GM19193 (cell line): ENCODE results near the gene ZNF365.

Experiments
- POLR2A ChIP-seq: IDR thresholded peaks from 4 replicates; pipeline ENCODE4 v1.6.1; 2011; ENCODE audit not compliant: insufficient read depth, insufficient read length; ENCODE audit errors: extremely low read depth

Gene ZNF365

DNA sequence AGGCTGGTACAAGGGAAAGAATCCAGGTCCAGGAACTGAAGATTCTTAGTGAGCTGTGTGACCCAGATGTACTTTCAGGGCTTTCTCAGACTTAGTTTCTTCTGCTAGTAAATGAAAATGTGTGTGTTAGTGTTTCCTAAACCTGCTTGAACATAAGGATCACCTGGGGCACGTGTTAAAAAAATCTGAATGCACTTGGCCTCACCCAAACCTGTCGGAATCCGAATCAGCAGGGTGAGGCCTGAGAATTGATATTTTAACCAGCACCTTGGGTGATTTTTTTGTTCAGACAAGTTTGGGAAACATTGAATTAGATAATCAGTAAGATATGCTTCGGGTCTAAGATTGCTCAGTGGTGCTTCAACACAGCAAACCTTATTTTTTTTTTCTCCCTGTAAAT is 59.7 kb downstream of the ZNF365 start:
- no peak for TF ChIP-seq POLR2A

DNA sequence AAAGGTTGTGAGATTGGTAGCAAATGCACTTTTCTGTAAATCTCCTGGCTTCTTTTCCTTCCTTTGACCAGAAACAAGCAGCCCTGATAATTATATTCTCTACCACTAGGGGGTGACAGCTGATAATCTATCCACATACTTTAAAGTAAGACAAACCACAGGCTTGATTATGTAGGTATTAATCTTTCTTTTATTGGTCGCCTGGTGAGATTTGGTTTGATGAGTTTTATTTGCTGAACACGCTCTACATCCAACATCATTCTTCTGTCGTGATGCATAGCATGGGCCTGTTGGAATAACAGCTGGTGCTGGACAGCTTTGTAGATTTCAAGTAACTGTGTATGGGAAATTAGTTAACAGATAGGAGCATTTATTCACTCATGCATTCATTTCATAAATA is 63.5 kb downstream of the ZNF365 start:
- TF ChIP-seq POLR2A, result no peak

DNA sequence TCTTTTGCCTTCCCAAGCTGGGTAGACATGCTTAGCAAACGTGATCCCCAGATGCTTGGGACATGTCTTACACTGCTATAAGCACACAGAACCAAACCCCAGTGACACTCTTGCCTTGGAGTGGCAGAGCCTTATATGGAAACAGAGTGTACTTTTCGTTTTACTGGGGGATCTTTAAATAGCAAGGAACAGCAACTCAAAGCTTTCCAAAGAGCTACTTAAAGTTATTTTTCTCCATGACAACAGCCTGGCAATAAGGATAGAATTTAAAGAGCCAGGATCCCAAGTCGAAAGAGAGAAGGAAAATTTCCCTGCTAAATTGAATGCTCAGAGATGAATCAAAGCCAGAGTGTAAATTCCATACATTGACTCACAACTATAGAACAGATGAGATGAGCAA is 67.8 kb downstream of the ZNF365 start:
- TF ChIP-seq POLR2A, result no peak

DNA sequence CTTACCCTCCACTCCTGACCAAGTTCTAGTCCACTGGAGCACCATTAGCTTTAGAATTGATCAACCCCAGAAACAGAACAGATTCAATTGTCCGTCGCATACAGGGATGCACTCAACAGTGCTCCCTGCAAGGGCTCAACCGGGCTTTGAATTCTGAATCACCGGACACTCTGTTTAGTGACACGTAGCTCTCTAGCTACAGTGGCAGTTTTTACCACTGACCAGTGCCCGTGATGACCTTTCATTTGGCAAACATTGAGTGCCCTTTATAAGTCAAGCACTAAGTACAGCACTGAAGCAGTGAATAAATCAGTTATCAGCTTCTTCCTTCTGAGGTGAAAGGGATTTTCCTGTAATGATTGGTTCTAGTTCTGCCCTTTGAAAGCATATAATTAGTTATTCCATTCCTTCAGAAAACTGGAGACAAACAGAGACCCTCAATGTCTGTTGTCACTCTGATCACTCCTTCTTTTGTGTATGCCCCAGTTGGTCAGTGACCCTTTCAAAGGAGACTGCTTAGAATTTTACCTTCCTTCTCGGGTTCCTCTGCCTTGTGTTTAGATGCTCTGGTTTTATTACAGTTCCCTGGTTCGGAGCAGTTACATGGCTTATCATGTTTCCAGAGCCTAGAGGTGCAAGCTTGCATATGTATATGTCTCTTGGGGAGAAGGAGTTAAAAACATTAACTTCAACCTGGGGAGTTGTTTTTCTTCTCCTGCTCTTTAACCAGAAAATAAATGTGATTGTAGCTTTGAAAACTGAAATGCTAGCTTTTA is 68.9 kb downstream of the ZNF365 start:
- no peak for TF ChIP-seq POLR2A

DNA sequence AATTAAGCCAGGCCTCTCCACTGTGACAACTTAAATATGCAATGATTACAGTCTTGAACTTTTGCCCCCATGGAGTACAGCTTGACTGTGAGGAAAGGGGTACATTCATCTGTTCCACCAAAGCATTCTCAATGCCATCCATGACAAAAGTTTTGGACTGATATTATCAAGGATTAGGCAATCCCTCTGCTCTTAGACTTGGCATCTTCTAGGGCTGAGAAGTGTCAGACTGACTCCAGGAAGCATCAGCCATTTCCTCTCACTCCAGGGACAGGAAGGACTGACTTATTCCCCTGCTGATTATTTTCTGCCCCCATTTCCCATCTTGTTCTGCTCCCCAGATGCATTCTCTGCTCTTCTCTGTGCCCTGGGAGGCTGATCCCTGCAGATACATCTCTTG is 69.7 kb downstream of the ZNF365 start:
- TF ChIP-seq POLR2A, result no peak

DNA sequence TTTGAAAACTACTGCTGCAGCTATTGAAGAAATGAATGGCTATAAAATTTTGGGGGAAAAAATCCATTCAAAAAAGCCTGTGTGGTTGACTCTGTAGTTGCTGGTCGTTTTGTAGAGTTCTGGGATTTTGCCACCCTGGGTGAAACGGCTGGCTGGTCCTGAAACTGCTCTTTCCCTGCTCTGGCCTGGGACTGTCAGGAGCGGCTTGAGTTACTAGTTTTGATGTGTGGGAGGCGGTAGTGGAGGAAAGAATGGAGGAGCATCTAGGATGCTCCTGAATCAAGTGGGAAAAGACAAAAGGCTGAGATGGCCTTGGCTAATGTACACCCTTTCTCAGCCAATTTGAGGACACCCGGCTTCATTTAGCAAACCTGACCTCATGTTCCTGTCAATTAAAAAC is 72.5 kb downstream of the ZNF365 start:
- TF ChIP-seq POLR2A, result no peak

DNA sequence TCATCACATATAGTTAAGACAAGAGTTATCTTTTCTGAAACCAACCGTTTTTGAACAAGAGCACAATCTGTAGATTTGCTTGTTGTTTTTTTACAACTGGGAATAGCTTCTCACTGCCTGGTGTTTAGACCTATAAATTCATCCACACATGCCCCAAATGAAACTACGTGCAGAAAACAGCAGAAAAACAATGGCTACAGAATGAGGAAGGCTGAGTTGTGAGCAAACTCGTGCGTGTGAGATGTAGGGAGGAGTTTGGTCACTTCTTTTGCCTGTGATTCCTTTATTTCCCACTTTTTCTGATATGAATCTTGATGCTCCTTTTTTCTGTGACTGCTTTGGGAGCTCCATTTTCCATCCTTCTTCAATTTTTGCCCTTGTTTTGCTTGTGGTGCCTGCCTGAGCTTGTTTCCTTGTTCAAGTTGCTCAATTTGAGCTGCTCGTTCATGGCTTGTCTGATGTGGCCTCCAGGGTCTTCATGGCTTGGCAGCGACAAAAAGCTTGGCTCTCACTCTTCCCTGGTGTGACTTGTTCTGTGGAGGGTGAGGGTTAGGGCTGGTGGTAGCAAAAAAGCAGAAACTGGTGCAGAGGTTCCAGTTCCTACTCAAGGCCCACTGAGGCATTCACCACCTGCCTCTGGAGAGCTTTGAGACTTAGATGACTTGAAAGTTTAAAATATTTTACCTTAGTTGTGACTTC is 76.9 kb downstream of the ZNF365 start:
- no peak for TF ChIP-seq POLR2A

DNA sequence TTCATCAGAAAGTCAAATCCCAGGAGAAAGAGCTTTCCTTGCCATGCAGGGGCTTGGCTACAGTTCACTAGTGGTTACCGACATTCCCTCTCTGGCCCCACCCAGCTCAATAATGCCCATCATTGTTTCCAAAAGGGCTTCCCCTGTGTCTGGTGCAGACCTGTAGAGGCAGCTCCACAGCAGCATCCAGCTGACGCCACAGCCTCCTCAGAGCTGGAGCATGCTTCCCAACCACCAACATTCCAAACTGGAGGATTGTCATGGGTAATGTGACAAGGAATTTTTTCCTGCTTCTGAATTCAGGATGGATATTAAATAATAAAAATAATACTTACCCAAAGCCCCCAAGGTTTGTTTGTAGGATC is 77.4 kb downstream of the ZNF365 start:
- TF ChIP-seq POLR2A, result no peak
